Measurements from ENCODE around the gene RHOT2.

- TF ChIP-seq POLR2A (IDR thresholded peaks at IDR 0.05) (no peak), CTCF (IDR thresholded peaks at IDR 0.05) (no peak)
These were observed 36.1 kb downstream of the RHOT2 start for GRCh38 chr16:704047-704446.

Measured in Peyer's patch (tissue), 4 donors.